ENCODE results near the gene RNF183. TPM values are rescaled to one million over a fixed set of nuclear protein-coding genes. Genes with fewer than 3 reads are reported as not detected.

RNF183 gene
- total and polyA plus RNA-seq, 8 donors, result 0.43 to 5.6 (median 1.5) TPM; not detected in 2

GRCh38 chr9:113328045-113328782 lies 25.0 kb upstream of the RNF183 start:
- 82 to 93% (median 92%) methylated on average over 3 of the region's 3 CpGs for WGBS, 5 donors
- intact Hi-C loops (cut with DNase I; ENCODE audit: low total_unique reads), result no loop called here
- no peak overlapping the region for H3K4me3 ChIP-seq
- H3K9me3 ChIP-seq, result no peaks in the 10 kb centered on the region
- TF ChIP-seq CTCF (IDR thresholded peaks at IDR 0.05) (no peak), EP300 (IDR thresholded peaks at IDR 0.05) (no peak), POLR2AphosphoS5 (IDR thresholded peaks at IDR 0.05) (no peak), POLR2A (IDR thresholded peaks at IDR 0.05) (no peak)
- DNase-seq, result no peak
- H3K36me3 ChIP-seq, result peaks cover 0 to 21% (median 4%) of the 10 kb centered on the region in 4 donors
- no peak overlapping the region for H3K27ac ChIP-seq
- no peaks in the 10 kb centered on the region for H3K4me1 ChIP-seq
- no peaks in the 10 kb centered on the region for H3K27me3 ChIP-seq

- H3K4me3 ChIP-seq, result no peak overlapping the region
- H3K36me3 ChIP-seq, result peaks cover 0 to 26% (median 5%) of the 10 kb centered on the region in 4 donors
- H3K27ac ChIP-seq, result no peak overlapping the region
- no peaks in the 10 kb centered on the region for H3K27me3 ChIP-seq
- no peak for TF ChIP-seq POLR2AphosphoS5 (IDR thresholded peaks at IDR 0.05)
- no peak for TF ChIP-seq POLR2A (IDR thresholded peaks at IDR 0.05)
- no peaks in the 10 kb centered on the region for H3K4me1 ChIP-seq
- DNase-seq, result no peak
- intact Hi-C loops (cut with DNase I; ENCODE audit: low total_unique reads), result no loop called here
- H3K9me3 ChIP-seq, result no peaks in the 10 kb centered on the region
- 96 to 97% (median 96%) methylated on average over 4 of the region's 4 CpGs for whole genome bisulfite sequencing, 5 donors
Measured at GRCh38 chr9:113326230-113326629, 23.1 kb upstream of the RNF183 start.

GRCh38 chr9:113322671-113323070 lies 19.5 kb upstream of the RNF183 start:
- DNase-seq, result no peak
- TF ChIP-seq EP300 (IDR thresholded peaks at IDR 0.05) (no peak), POLR2AphosphoS5 (IDR thresholded peaks at IDR 0.05) (no peak), POLR2A (IDR thresholded peaks at IDR 0.05) (no peak), CTCF (IDR thresholded peaks at IDR 0.05) (no peak)
- no peaks in the 10 kb centered on the region for H3K27me3 ChIP-seq
- no peak overlapping the region for H3K27ac ChIP-seq
- H3K4me1 ChIP-seq, result no peaks in the 10 kb centered on the region
- no peak overlapping the region for H3K4me3 ChIP-seq
- peaks cover 0 to 44% (median 31%) of the 10 kb centered on the region in 4 donors for H3K36me3 ChIP-seq
- no peaks in the 10 kb centered on the region for H3K9me3 ChIP-seq
- intact Hi-C loops (cut with DNase I; ENCODE audit: low total_unique reads), result no loop called here
- WGBS, 5 donors, result 79 to 87% (median 81%) methylated on average over 6 of the region's 6 CpGs

DNA sequence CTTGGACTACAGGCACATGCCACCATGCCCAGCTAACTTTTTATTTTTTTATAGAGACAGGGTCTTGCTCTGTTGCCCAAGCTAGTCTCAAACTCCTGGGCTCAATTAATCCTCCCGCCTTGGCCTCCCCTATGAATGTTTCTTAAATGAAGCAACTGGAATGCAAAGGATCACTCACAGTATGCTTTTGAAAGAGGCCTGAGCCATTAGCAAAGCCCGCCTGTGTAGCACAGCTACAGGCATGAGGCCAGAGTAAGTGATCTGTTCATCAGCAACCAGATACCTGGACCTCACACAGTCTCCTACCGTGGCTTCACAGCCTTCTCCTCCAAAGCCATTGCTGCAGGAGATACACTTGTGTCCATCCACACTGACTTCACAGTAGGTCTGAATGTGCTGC lies 16.9 kb upstream of the RNF183 start:
- TF ChIP-seq POLR2AphosphoS5 (IDR thresholded peaks at IDR 0.05) (no peak), CTCF (IDR thresholded peaks at IDR 0.05) (no peak), EP300 (IDR thresholded peaks at IDR 0.05) (no peak), POLR2A (IDR thresholded peaks at IDR 0.05) (no peak)
- H3K4me3 ChIP-seq, result no peak overlapping the region
- no peaks in the 10 kb centered on the region for H3K9me3 ChIP-seq
- no peaks in the 10 kb centered on the region for H3K27me3 ChIP-seq
- H3K4me1 ChIP-seq, result no peaks in the 10 kb centered on the region
- peaks cover 0 to 62% (median 37%) of the 10 kb centered on the region in 4 donors for H3K36me3 ChIP-seq
- no peak for DNase-seq
- H3K27ac ChIP-seq, result no peak overlapping the region
- intact Hi-C loops (cut with DNase I; ENCODE audit: low total_unique reads), result no loop called here
- WGBS, 5 donors, result 91 to 97% (median 94%) methylated on average over 3 of the region's 3 CpGs

- WGBS, 5 donors, result 86 to 93% (median 90%) methylated on average over 2 of the region's 2 CpGs
- DNase-seq, result no peak
- Histone ChIP-seq H3K27ac (no peak overlapping the region), H3K36me3 (peaks cover 0 to 66% (median 37%) of the 10 kb centered on the region in 4 donors), H3K4me1 (no peaks in the 10 kb centered on the region), H3K4me3 (no peak overlapping the region), H3K9me3 (no peaks in the 10 kb centered on the region), H3K27me3 (no peaks in the 10 kb centered on the region)
- intact Hi-C loops (cut with DNase I; ENCODE audit: low total_unique reads), result no loop called here
- TF ChIP-seq POLR2A (IDR thresholded peaks at IDR 0.05), result no peak
- no peak for TF ChIP-seq CTCF (IDR thresholded peaks at IDR 0.05)
Measured at GRCh38 chr9:113319054-113319453, 15.9 kb upstream of the RNF183 start.

Measured in stomach (tissue), 9 donors.